GM12878 (cell line): ENCODE data around the gene NMUR1. TPM values are rescaled to one million over a fixed set of nuclear protein-coding genes. Genes with fewer than 3 reads are reported as not detected.

Experiments
- ATF2 ChIP-seq: IDR thresholded peaks from 2 replicates; pipeline ENCODE4 v1.6.1; 2012; ENCODE audit warnings: low read length, inconsistent platforms
- ATF3 ChIP-seq: IDR thresholded peaks from 2 replicates; pipeline ENCODE4 v1.6.1; 2011; ENCODE audit warnings: low read depth, mild to moderate bottlenecking, low read length, moderate library complexity, borderline replicate concordance; ENCODE audit errors: extremely low read depth
- BACH1 ChIP-seq: fragments of 450-650 bp; IDR thresholded peaks from 2 replicates; pipeline ENCODE4 v1.6.1; 2017; ENCODE audit warnings: mild to moderate bottlenecking, borderline replicate concordance
- BRCA1 ChIP-seq: IDR thresholded peaks from 2 replicates; pipeline ENCODE4 v1.6.1; 2011; ENCODE audit warnings: low read depth, low read length, improper control_type of control experiment
- DPF2 ChIP-seq: fragments of 450-650 bp; IDR thresholded peaks from 2 replicates; pipeline ENCODE4 v1.6.1; 2017; ENCODE audit warnings: mild to moderate bottlenecking
- IKZF1 ChIP-seq: fragments of 450-650 bp; conservative IDR thresholded peaks from 2 replicates; pipeline ENCODE4 v1.6.1; 2017; ENCODE audit warnings: antibody characterized with exemption, mild to moderate bottlenecking
- KAT2A ChIP-seq: conservative IDR thresholded peaks from 2 replicates; pipeline ENCODE4 v1.6.1; 2011; ENCODE audit warnings: low read depth, low read length; ENCODE audit not compliant: control insufficient read depth
- MEF2B ChIP-seq: fragments of 450-650 bp; IDR thresholded peaks from 2 replicates; pipeline ENCODE4 v1.6.1; 2018; ENCODE audit warnings: mild to moderate bottlenecking, moderate library complexity; ENCODE audit not compliant: partially characterized antibody, poor library complexity, severe bottlenecking
- MYC ChIP-seq: IDR thresholded peaks from 2 replicates; pipeline ENCODE4 v1.6.1; 2011; ENCODE audit warnings: mild to moderate bottlenecking, low read length, moderate library complexity, inconsistent platforms; ENCODE audit not compliant: insufficient read depth, insufficient replicate concordance, insufficient read length, severe bottlenecking
- POLR2A ChIP-seq: IDR thresholded peaks from 2 replicates; pipeline ENCODE4 v1.6.1; 2011; ENCODE audit warnings: low read depth, mild to moderate bottlenecking, low read length
- POU2F2 ChIP-seq: IDR thresholded peaks from 3 replicates; pipeline ENCODE4 v1.6.1; 2011; ENCODE audit warnings: low read depth, mild to moderate bottlenecking, low read length, borderline replicate concordance
- RBBP5 ChIP-seq: fragments of 200-600 bp; sonication (generic); conservative IDR thresholded peaks from 2 replicates; pipeline ENCODE4 v1.6.1; 2016
- RCOR1 ChIP-seq: conservative IDR thresholded peaks from 2 replicates; pipeline ENCODE4 v1.6.1; 2012; ENCODE audit warnings: low read depth, low read length, improper control_type of control experiment
- REST ChIP-seq: IDR thresholded peaks from 2 replicates; pipeline ENCODE4 v1.6.1; 2012; ENCODE audit warnings: mild to moderate bottlenecking, low read depth, low read length
- SMAD5 ChIP-seq: IDR thresholded peaks from 2 replicates; pipeline ENCODE4 v1.6.1; 2016; ENCODE audit warnings: antibody characterized with exemption, low read depth
- SUPT20H ChIP-seq: IDR thresholded peaks from 2 replicates; pipeline ENCODE4 v1.6.1; 2011; ENCODE audit warnings: low read depth, mild to moderate bottlenecking, low read length, moderate library complexity, borderline replicate concordance; ENCODE audit not compliant: control insufficient read depth
- TAF1 ChIP-seq: IDR thresholded peaks from 2 replicates; pipeline ENCODE4 v1.6.1; 2011; ENCODE audit warnings: mild to moderate bottlenecking, low read depth, low read length, borderline replicate concordance
- TCF12 ChIP-seq: IDR thresholded peaks from 2 replicates; pipeline ENCODE4 v1.6.1; 2011; ENCODE audit warnings: low read depth, mild to moderate bottlenecking, low read length
- USF2 ChIP-seq: IDR thresholded peaks from 2 replicates; pipeline ENCODE4 v1.6.1; 2011; ENCODE audit warnings: low read depth, low read length, improper control_type of control experiment, borderline replicate concordance
- WRNIP1 ChIP-seq: IDR thresholded peaks from 2 replicates; pipeline ENCODE4 v1.6.1; 2011; ENCODE audit warnings: low read depth, low read length, improper control_type of control experiment, borderline replicate concordance
- polyA plus RNA-seq, 11 experiments: library from polyadenylated mRNA; depleted of rRNA in 4 of 11; unstranded in 6 of 11; stranded (reverse) in 5 of 11; fragments of >200 nt; fragmentation: Nextera tagmentation in 4 of 11; fragmentation: Illumina TruSeq in 1 of 11; extraction: Ambion mirVana in 4 of 11; extraction: Trizol in 1 of 11; gene quantifications; 1 replicate in 1 of 11; 2 replicates in 10 of 11; pipeline versions ENCODE4 v1.2.1 to v1.2.3, GENCODE V29; 2011 to 2016; ENCODE audit warnings: inconsistent platforms in 2 of 11, missing spikeins in 2 of 11, low read depth in 1 of 11
- total RNA-seq, 4 experiments: library from RNA; depleted of rRNA in 3 of 4; stranded (reverse); fragments of >200 nt in 3 of 4; fragmentation: Illumina TruSeq in 1 of 4; extraction: Trizol in 1 of 4; gene quantifications; 2 replicates each; pipeline versions ENCODE4 v1.2.1 to v1.2.3, GENCODE V29; 2013 to 2021

Gene NMUR1
- total and polyA plus RNA-seq, 10 of the 15 experiments (the other 5 are each of a cell fraction or from before 2014, with no cell fraction given), result under 0.01 to 0.08 (median 0.02) TPM; not detected in 5

GRCh38 chr2:231482806-231483391, 47.3 kb downstream of the NMUR1 start (continued):
- TF ChIP-seq ATF3 (no peak), REST (no peak), POU2F2 (peak; percentile 52; the same call in 1 of the 3 replicates), POLR2A (peak; percentile 80), RBBP5 (no peak), SUPT20H (no peak), MEF2B (peak; percentile 36), SMAD5 (peak; percentile 30; the same call in 1 of the 2 replicates), DPF2 (no peak), BRCA1 (no peak), IKZF1 (peak; percentile 82), TCF12 (0 out of 2 replicates have a peak, but pooled peaks have one; percentile 24), WRNIP1 (no peak), USF2 (no peak), TAF1 (peak; percentile 68; the same call in 1 of the 2 replicates), BACH1 (peak; percentile 42; the same call in 1 of the 2 replicates), ATF2 (no peak), RCOR1 (no peak), MYC (no peak), KAT2A (no peak)
